ENCODE data around the gene SPDYE16.
"Not testable (repeated sequence)": the region's sequence is repeated elsewhere in the genome, so short reads cannot be mapped to it uniquely, and the experiment has no call there.

The SPDYE16 gene

GRCh38 chr7:76543197-76543596, at the start of gene SPDYE16:
SPDYE16 (minus strand) TSS chr7:76543297; CDS start chr7:76541459, 1,838 bp downstream.
- DNase-seq, result not testable (repeated sequence)

DNA sequence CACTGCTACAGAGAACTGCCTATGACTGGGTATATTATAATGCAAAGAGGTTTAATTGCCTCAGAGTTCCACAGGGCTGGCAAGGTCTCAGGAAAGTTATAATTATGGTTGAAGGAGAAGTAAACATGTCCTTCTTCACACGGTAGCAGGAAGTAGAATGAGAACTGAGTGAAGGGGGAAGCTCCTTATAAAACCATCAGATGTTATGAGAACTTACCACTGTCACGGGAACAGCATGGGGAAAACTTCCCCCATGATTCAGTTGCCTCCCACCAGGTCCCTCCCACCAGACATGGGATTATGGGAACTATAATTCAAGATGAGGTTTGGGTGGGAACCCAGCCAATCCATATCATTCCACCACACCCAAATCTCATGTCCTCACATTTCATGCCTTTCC, 49.6 kb upstream of the SPDYE16 start:
- DNase-seq, result not testable (repeated sequence)

- not testable (repeated sequence) for DNase-seq
Measured at GRCh38 chr7:76591602-76592304, 48.7 kb upstream of the SPDYE16 start.

DNA sequence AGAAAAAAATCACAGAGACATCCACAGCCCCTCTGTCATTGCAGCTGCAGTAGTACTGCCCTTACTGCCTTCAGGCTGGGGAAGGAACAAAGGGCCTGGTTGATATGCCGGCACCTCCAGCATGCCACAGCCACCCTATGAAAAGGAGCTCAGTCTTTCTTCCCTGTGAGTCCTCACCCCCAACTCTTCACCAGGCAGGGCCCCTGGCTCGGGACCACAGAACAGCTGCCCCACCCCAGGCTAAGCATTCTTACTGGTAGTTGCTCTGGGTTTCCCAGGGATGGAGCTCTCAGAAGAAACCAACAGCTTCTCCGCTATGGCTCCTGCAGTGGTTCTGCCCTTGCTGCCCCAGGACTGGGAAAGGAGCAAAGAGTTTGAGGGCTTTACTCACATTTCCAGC, 47.9 kb upstream of the SPDYE16 start:
- not testable (repeated sequence) for DNase-seq

GRCh38 chr7:76588586-76588985, 45.5 kb upstream of the SPDYE16 start:
- not testable (repeated sequence) for DNase-seq

DNA sequence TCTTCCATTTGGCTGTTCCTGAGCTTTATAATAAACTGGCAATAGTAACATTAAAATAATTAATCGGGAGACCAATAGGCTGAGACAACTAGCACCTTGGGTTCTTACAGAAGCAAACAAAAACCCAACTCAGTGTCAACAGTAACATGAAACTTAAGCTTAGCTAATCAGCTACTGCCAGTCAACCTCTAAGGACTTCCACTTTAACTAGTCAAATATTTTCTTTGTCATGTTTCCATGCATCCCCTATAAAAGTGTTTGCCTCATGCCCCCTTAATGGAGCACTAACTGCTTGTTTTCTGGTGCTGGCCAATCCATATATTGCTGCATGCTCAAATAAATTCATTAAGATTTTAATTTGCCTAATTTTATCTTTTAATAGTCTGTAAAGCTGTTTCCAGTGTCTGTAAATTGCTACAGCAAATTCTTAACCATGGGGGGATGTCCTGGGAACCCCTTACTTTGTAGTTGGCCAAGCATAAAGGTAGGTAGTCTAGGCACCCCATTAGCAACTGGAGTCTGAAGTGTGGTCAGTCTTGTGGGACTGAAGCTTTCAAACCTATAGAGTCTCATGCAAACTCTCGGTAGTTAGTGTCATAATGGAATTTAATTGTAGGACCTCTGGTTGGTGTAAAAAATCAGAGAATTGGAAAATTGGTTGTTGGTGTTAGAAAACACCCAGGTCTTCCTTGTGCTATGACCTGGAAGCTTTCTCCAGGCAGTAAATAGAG, 43.7 kb upstream of the SPDYE16 start:
- DNase-seq, result not testable (repeated sequence)

- not testable (repeated sequence) for DNase-seq
Measured at GRCh38 chr7:76583636-76584281, 40.7 kb upstream of the SPDYE16 start.

DNA sequence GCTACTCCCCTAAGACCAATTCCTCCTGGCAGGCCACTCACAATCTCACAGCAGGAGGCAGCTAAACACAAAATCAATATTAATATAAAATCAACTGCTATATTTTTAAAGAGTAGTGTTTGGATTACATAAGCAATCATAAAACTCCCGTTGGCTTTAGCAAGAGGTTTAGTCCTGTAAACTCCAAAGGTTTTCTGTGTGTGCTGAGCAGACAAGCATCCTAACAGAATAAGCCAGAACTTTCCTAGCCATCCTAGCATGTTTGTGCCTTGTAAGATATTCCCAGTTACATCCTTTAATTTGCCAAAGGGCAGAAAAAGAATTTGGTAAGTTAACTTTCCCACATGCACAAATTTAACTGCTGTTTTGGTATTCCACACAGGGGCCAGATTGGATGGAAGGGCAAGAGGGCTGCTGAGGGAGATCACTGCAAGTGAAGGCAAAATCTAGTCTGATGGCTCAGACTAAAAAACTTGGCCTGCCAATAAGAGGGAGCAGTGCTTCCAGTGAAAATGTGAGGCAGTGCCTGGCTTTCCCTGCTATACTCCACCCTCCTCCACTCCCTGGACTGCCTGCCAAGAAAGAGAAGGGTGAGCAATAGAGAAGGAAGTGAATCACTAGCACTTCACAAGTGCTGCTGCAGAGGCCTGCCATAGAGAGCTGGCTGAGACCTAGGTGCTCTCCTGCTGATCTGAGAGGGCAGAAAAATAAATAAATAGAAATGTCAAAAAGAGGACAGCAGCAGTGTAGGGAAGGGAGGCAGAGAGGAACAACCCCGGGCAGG, 39.9 kb upstream of the SPDYE16 start:
- not testable (repeated sequence) for DNase-seq

- not testable (repeated sequence) for DNase-seq
Measured at GRCh38 chr7:76575919-76576655, 33.0 kb upstream of the SPDYE16 start.

DNA sequence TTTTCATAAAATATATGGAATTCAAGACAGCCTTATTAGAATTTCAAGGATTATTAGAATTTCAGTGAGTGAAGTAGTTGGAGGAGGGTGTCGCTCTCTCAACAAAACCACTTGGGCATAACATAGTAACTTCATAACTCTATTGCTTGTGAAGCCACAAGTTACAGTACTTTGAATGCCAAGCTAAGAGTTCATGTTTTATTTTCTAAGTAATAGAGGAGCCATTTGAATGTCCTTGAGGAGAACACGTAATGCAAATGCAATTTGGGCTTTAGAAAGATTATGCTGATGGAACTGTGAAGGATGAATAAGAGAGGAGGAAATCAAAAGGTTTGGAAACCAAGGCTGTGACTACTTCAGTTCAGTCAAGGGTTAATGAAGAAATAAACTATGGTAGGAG, 32.3 kb upstream of the SPDYE16 start:
- not testable (repeated sequence) for DNase-seq

GRCh38 chr7:76572296-76572695, 29.2 kb upstream of the SPDYE16 start:
- DNase-seq, result not testable (repeated sequence)

DNA sequence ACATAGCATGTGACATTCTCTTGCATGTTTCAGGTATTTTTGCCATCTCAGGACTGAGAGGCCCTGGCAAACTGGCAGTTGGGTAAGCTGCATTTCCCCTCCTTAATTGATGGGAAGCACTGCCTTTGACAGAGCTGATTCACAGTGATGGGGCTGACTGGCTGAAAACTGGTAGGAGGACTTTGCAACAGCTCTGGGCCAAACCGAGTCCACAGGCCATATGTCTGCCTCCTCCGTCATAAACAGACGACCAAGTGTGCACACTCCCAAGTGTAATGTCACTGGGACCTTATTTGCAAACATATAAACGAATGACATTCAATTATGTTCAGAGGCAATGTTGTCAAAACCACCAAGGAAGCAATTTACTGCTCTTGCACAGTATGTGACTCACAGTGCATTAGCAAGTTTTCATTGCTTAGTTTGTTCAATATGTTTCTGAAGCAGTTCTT, 27.3 kb upstream of the SPDYE16 start:
- not testable (repeated sequence) for DNase-seq

GRCh38 chr7:76568742-76569141, 25.6 kb upstream of the SPDYE16 start:
- DNase-seq, result not testable (repeated sequence)

- DNase-seq, result not testable (repeated sequence)
Measured at GRCh38 chr7:76567753-76568152, 24.7 kb upstream of the SPDYE16 start.

DNA sequence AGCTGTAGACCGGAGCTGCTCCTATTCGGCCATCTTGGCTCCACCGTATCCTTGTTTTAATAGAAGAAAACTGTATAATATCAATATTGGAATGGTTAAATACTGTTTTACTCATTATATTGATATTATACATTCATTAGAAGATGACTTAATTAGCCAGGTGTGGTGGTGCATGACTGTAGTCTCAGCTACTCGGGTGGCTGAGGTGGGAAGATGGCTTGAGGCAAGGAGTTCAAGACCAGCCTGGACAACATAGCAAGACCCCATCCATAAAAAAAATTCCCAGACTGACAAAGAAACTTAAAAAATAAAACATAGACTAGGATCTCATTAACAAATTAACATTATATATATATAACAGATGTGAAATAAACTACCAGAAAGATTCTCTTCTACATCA, 24.2 kb upstream of the SPDYE16 start:
- DNase-seq, result not testable (repeated sequence)

DNA sequence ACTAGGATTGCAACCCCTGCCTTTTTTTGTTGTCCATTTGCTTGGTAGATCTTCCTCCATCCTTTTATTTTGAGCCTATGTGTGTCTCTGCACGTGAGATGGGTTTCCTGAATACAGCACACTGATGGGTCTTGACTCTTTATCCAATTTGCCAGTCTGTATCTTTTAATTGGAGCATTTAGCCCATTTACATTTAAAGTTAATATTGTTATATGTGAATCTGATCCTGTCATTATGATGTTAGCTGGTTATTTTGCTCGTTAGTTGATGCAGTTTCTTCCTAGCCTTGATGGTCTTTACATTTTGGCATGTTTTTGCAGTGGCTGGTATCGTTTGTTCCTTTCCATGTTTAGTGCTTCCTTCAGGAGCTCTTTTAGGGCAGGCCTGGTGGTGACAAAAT, 21.9 kb upstream of the SPDYE16 start:
- not testable (repeated sequence) for DNase-seq

- not testable (repeated sequence) for DNase-seq
Measured at GRCh38 chr7:76561342-76561741, 18.2 kb upstream of the SPDYE16 start.

DNA sequence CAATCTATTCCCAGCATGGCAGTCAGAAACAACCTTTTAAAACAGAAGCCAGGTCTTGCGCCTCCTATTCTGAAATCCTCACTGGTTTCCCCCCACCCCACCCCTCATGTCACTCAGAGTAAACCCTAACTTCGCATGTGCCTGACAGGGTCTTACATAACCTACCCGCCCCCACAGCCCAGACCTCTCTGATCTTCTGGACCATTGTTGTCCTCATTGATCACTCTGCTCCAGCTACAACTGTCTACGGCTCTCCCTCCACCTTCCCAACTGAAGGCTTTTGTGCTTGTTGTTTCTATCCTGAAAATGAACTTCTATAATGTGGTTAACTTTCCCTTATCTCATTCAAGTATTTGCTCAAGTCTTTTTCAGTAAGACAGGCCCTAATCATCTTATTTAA, 17.1 kb upstream of the SPDYE16 start:
- not testable (repeated sequence) for DNase-seq

GRCh38 chr7:76559685-76560084, 16.6 kb upstream of the SPDYE16 start:
- not testable (repeated sequence) for DNase-seq

GRCh38 chr7:76551992-76552391, 8.9 kb upstream of the SPDYE16 start:
- not testable (repeated sequence) for DNase-seq

DNA sequence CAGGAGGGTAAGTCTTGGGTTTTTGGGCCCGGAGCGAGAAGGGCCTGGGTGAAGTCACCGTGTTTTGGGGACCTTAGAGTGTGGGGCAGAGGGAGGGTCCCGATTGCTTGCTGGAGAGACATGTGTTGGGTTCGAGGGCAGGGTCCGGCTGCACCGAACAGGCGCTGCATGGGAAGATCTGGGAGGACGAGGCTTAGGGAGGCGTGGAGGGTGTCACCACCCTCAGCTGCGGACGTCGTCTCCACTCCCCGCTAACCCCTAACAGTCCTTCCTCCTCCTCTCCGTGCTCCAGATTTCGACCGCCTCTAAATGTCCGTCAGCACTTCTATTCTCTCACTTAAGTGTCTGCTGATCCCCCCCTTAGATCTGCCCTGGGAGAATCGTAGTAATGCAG, 6.8 kb upstream of the SPDYE16 start:
- not testable (repeated sequence) for DNase-seq
